ENCODE measurements around the gene GDPGP1. TPM values are rescaled to one million over a fixed set of nuclear protein-coding genes. Genes with fewer than 3 reads are reported as not detected.

Gene GDPGP1
- total RNA-seq, 2 donors from 2014 or later: 14.4 to 18.6 TPM

GRCh38 chr15:90208356-90208755 is 25.7 kb upstream of the GDPGP1 start:
- no peak overlapping the region for H3K4me3 ChIP-seq
- intact Hi-C loops (cut with DNase I): no loop called here
- no peaks in the 10 kb centered on the region for H3K9me3 ChIP-seq
- no peak for DNase-seq
- H3K4me1 ChIP-seq: peaks cover 23% of the 10 kb centered on the region
- TF ChIP-seq CTCF (IDR thresholded peaks at IDR 0.05): no peak
- no peak overlapping the region for H3K9ac ChIP-seq (ENCODE audit: low read depth in 2 of 2, low read length in 2 of 2)
- no peaks in the 10 kb centered on the region for H3K27me3 ChIP-seq
- no peak overlapping the region for H3K27ac ChIP-seq
- H3K36me3 ChIP-seq: no peaks in the 10 kb centered on the region

GRCh38 chr15:90209591-90209990 is 24.4 kb upstream of the GDPGP1 start:
- peak overlapping the region; percentile 90 for H3K27ac ChIP-seq
- H3K27me3 ChIP-seq: no peaks in the 10 kb centered on the region
- DNase-seq: no peak
- TF ChIP-seq CTCF (IDR thresholded peaks at IDR 0.05): no peak
- no peak overlapping the region for H3K9ac ChIP-seq (ENCODE audit: low read depth in 2 of 2, low read length in 2 of 2)
- H3K36me3 ChIP-seq: no peaks in the 10 kb centered on the region
- no peak overlapping the region for H3K4me3 ChIP-seq
- peaks cover 29% of the 10 kb centered on the region for H3K4me1 ChIP-seq
- intact Hi-C loops (cut with DNase I): no loop called here
- H3K9me3 ChIP-seq: no peaks in the 10 kb centered on the region

GRCh38 chr15:90210593-90210992 is 23.4 kb upstream of the GDPGP1 start:
- intact Hi-C loops (cut with DNase I): no loop called here
- no peaks in the 10 kb centered on the region for H3K27me3 ChIP-seq
- no peaks in the 10 kb centered on the region for H3K9me3 ChIP-seq
- peaks cover 35% of the 10 kb centered on the region for H3K4me1 ChIP-seq
- H3K36me3 ChIP-seq: no peaks in the 10 kb centered on the region
- TF ChIP-seq CTCF (IDR thresholded peaks at IDR 0.05): no peak
- peak overlapping the region; percentile 90 for H3K27ac ChIP-seq
- no peak for DNase-seq
- H3K9ac ChIP-seq (ENCODE audit: low read depth in 2 of 2, low read length in 2 of 2): peak overlapping the region; percentile 20 to 76
- H3K4me3 ChIP-seq: no peak overlapping the region

GRCh38 chr15:90211009-90211408 is 23.0 kb upstream of the GDPGP1 start:
- Histone ChIP-seq H3K9ac (ENCODE audit: low read depth in 2 of 2, low read length in 2 of 2) (peak overlapping the region; percentile 76 to 77), H3K4me3 (no peak overlapping the region), H3K27ac (peak overlapping the region; percentile 90)

GRCh38 chr15:90211440-90212143 is 22.4 kb upstream of the GDPGP1 start:
- no peak overlapping the region for H3K4me3 ChIP-seq
- DNase-seq: peak; percentile 90
- no peak for TF ChIP-seq CTCF (IDR thresholded peaks at IDR 0.05)
- peaks cover 4% of the 10 kb centered on the region for H3K36me3 ChIP-seq
- peak overlapping the region; percentile 90 for H3K27ac ChIP-seq
- H3K27me3 ChIP-seq: no peaks in the 10 kb centered on the region
- peak overlapping the region; percentile 76 to 77 for H3K9ac ChIP-seq (ENCODE audit: low read depth in 2 of 2, low read length in 2 of 2)
- no peaks in the 10 kb centered on the region for H3K9me3 ChIP-seq
- intact Hi-C loops (cut with DNase I): no loop called here
- peaks cover 35% of the 10 kb centered on the region for H3K4me1 ChIP-seq

More at GRCh38 chr15:90211009-90211408, 23.0 kb upstream of the GDPGP1 start:
- Histone ChIP-seq H3K9me3 (no peaks in the 10 kb centered on the region), H3K27me3 (no peaks in the 10 kb centered on the region), H3K4me1 (peaks cover 35% of the 10 kb centered on the region), H3K36me3 (peaks cover under 1% of the 10 kb centered on the region)
- no peak for TF ChIP-seq CTCF (IDR thresholded peaks at IDR 0.05)
- no peak for DNase-seq
- intact Hi-C loops (cut with DNase I): no loop called here

All from colonic mucosa (tissue), 4 donors.